ENCODE measurements around the gene NAALADL2. TPM values are rescaled to one million over a fixed set of nuclear protein-coding genes. Genes with fewer than 3 reads are reported as not detected.

The NAALADL2 gene
- total and polyA plus RNA-seq, 2 of the 8 experiments (the other 6 are each of a cell fraction or from before 2014, with no cell fraction given): 0.12 to 0.22 TPM

DNA sequence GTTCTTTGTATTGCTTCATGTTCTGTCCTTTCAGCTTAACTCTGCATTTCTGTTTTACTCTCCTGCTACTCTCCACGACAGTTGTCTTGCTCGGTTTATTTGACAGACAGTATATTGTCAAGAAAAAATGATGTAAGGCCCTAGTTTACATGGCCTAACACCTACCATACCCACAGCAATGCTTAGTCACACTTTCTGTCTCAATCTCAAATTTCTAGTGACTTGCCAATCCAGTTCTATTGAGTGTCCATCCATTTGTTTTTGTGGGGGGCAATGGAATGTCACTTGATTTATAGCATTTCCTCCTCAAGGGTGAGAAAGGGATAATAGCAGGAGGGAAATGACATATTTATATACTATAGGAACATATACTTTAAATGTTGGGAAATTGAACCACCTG is 676.2 kb downstream of the NAALADL2 start:
- no peak overlapping the region for H3K14ac ChIP-seq (ENCODE audit: insufficient read length)
- H4K5ac ChIP-seq (ENCODE audit: insufficient read length, low read depth, low read length): no peak overlapping the region
- H3K56ac ChIP-seq (replicated peaks; ENCODE audit: insufficient read length, low read depth, low read length): no peak overlapping the region
- POLR2A ChIA-PET (ENCODE audit: partially characterized antibody): no interaction called here
- no peak overlapping the region for H2AK5ac ChIP-seq (ENCODE audit: low read depth, low read length)
- H3K27ac ChIP-seq (ENCODE audit: low read depth, low read length): no peak overlapping the region
- no peak overlapping the region for H3K4ac ChIP-seq (replicated peaks; ENCODE audit: insufficient read length, low read depth, low read length)
- H3K36me3 ChIP-seq (ENCODE audit: control insufficient read depth in 2 of 4, insufficient read depth in 4 of 4, low read length in 3 of 4): no peaks in the 10 kb centered on the region
- no peak overlapping the region for H2BK15ac ChIP-seq (ENCODE audit: low read length)
- 90% methylated on average over 2 of the region's 2 CpGs; no CpG with 5 or more reads in 1 of the 2 experiments for WGBS, 2 experiments (ENCODE audit: extremely low coverage in 1 of 2, insufficient coverage in 1 of 2, insufficient read length in 1 of 2, insufficient replicate concordance in 2 of 2, low coverage in 1 of 2, low lambda C conversion rate in 2 of 2, missing lambda C conversion rate in 1 of 2)
- H2BK20ac ChIP-seq (ENCODE audit: low read length): no peak overlapping the region
- H2BK120ac ChIP-seq (replicated peaks; ENCODE audit: low read depth, low read length): no peak overlapping the region
- H2BK5ac ChIP-seq (ENCODE audit: low read depth, low read length): no peak overlapping the region
- no peaks in the 10 kb centered on the region for H3K79me2 ChIP-seq (ENCODE audit: control insufficient read depth in 1 of 2, insufficient read depth in 2 of 2, low read length in 2 of 2)
- no peaks in the 10 kb centered on the region for H3K23me2 ChIP-seq (ENCODE audit: low read depth, low read length)
- no peak for FAIRE-seq
- no peak overlapping the region for H3K23ac ChIP-seq (ENCODE audit: insufficient read length)
- H2AFZ ChIP-seq (ENCODE audit: low read length): no peak overlapping the region; the same call in 1 of the 2 replicates
- H4K20me1 ChIP-seq (replicated peaks in 1 of 2; ENCODE audit: control insufficient read depth in 1 of 2, insufficient read depth in 2 of 2, low read length in 2 of 2): no peaks in the 10 kb centered on the region
- CTCF ChIA-PET (ENCODE audit: partially characterized antibody): no interaction called here
- no peaks in the 10 kb centered on the region for H3K9me3 ChIP-seq (ENCODE audit: insufficient read depth in 2 of 2, low read depth in 1 of 2, low read length in 1 of 2)
- H3K79me1 ChIP-seq (ENCODE audit: low read depth, low read length): no peaks in the 10 kb centered on the region
- no peak overlapping the region for H4K91ac ChIP-seq (replicated peaks; ENCODE audit: insufficient read length, low read length)
- H3K18ac ChIP-seq (ENCODE audit: extremely low read depth, low read length): no peak overlapping the region
- no peaks in the 10 kb centered on the region for H3K27me3 ChIP-seq (replicated peaks in 1 of 4; ENCODE audit: control insufficient read depth in 3 of 4, extremely low read depth in 1 of 4, insufficient read depth in 3 of 4, low read length in 3 of 4)
- H2BK12ac ChIP-seq (ENCODE audit: low read depth, low read length): no peak overlapping the region
- no peak overlapping the region for H3K4me3 ChIP-seq (ENCODE audit: extremely low read depth in 1 of 4, insufficient read depth in 2 of 4, low read depth in 3 of 4, low read length in 4 of 4)
- DNase-seq (ENCODE audit: low read depth in 1 of 2, low spot score in 2 of 2): no peak
- no peak overlapping the region for H3K9ac ChIP-seq (replicated peaks in 1 of 4; ENCODE audit: extremely low read depth in 1 of 4, low read depth in 3 of 4, low read length in 3 of 4)
- H4K8ac ChIP-seq (ENCODE audit: extremely low read depth, insufficient read depth, low read length): no peak overlapping the region
- H3K4me2 ChIP-seq (ENCODE audit: insufficient read depth in 1 of 2, low read depth in 2 of 2, low read length in 2 of 2): no peak overlapping the region
- H3K4me1 ChIP-seq (replicated peaks in 1 of 4; ENCODE audit: control insufficient read depth in 3 of 4, insufficient read depth in 4 of 4, low read length in 3 of 4): no peaks in the 10 kb centered on the region; a peak in 1 of 7 replicates
- TF ChIP-seq TCF12 (IDR thresholded peaks at IDR 0.05; ENCODE audit: low read depth, low read length): no peak
- no peak for TF ChIP-seq RAD21 (IDR thresholded peaks at IDR 0.05 in 1 of 2, conservative IDR thresholded peaks at IDR 0.05 in 1 of 2; ENCODE audit: low read depth in 2 of 2, low read length in 2 of 2)
- no peak for TF ChIP-seq SAP30 (IDR thresholded peaks at IDR 0.05; ENCODE audit: insufficient read depth, insufficient replicate concordance, low read length)
